MCF 10A (cell line): ENCODE data around the gene TASL. TPM values are rescaled to one million over a fixed set of nuclear protein-coding genes. Genes with fewer than 3 reads are reported as not detected.

Source experiments
- BruUV-seq: library from RNA; stranded (reverse); fragments of 400-500 nt; replicated peaks from 2 replicates; lab custom pipeline; 2021; lab: Mats Ljungman, UMichigan
- CTCF ChIA-PET: fragments of 300-600 bp; sonication (Branson Sonifier 250); formaldehyde crosslinking; extraction: SDS; loops from one replicate; lab custom pipeline; 2021; ENCODE audit warnings: antibody characterized with exemption, inconsistent platforms; lab: Yijun Ruan, JAX
- POLR2A ChIA-PET: fragments of 300-600, 350-650 bp; sonication (Branson Sonifier 250); formaldehyde crosslinking; extraction: SDS; loops from one replicate; lab custom pipeline; 2020; ENCODE audit warnings: antibody characterized with exemption, inconsistent platforms; lab: Yijun Ruan, JAX
- DNase-seq: peaks from one replicate; pipeline ENCODE4 v3.0.0-alpha.2; 2018; ENCODE audit not compliant: unreplicated experiment
- H3K27ac Mint-ChIP-seq: one replicate; pipeline ENCODE4 v1.8.0; 2022; ENCODE audit warnings: mild to moderate bottlenecking, low read depth, mixed read lengths; ENCODE audit not compliant: unreplicated experiment
- H3K27me3 Mint-ChIP-seq: one replicate; pipeline ENCODE4 v1.8.0; 2022; ENCODE audit warnings: mixed read lengths; ENCODE audit not compliant: insufficient read depth, unreplicated experiment
- H3K36me3 Mint-ChIP-seq: one replicate; pipeline ENCODE4 v1.8.0; 2022; ENCODE audit warnings: mild to moderate bottlenecking, moderate library complexity, mixed read lengths; ENCODE audit not compliant: insufficient read depth, unreplicated experiment
- H3K4me1 Mint-ChIP-seq: one replicate; pipeline ENCODE4 v1.8.0; 2022; ENCODE audit warnings: mixed read lengths; ENCODE audit not compliant: insufficient read depth, unreplicated experiment
- H3K4me3 Mint-ChIP-seq: one replicate; pipeline ENCODE4 v1.8.0; 2022; ENCODE audit warnings: mild to moderate bottlenecking, moderate library complexity, mixed read lengths; ENCODE audit not compliant: unreplicated experiment
- H3K9me3 Mint-ChIP-seq: one replicate; pipeline ENCODE4 v1.8.0; 2022; ENCODE audit warnings: mixed read lengths; ENCODE audit not compliant: unreplicated experiment
- CTCF ChIP-seq: fragments of 200-600 bp; IDR thresholded peaks from one replicate; pipeline ENCODE4 v1.8.0; 2022; ENCODE audit warnings: antibody characterized with exemption, mild to moderate bottlenecking; ENCODE audit not compliant: unreplicated experiment
- intact Hi-C: fragments of 100-400 bp; cut with micrococcal nuclease; formaldehyde crosslinking; loops from 2 replicates; pipeline ENCODE4 v1.14.1; 2022
- total RNA-seq: library from RNA; stranded (reverse); gene quantifications from 2 replicates; pipeline ENCODE4 v1.2.3, GENCODE V29; 2022

Gene TASL
- total RNA-seq, 1 experiment from 2014 or later, result not detected

GRCh38 chrX:30589146-30589888 lies 11.8 kb upstream of the TASL start:
- peaks cover 34% of the 10 kb centered on the region for H3K27me3 Mint-ChIP-seq
- no peak for DNase-seq
- ChIA-PET CTCF (interaction anchor here (0.6 to 1.1 kb wide), 2 partner anchors 19 to 78 kb away, joined by 3 to 12 read pairs; no protein-coding TSS in a partner anchor), POLR2A (no interaction called here)
- no peaks in the 10 kb centered on the region for H3K4me1 Mint-ChIP-seq
- intact Hi-C loops, result no loop called here
- H3K36me3 Mint-ChIP-seq, result no peaks in the 10 kb centered on the region
- no peak overlapping the region for H3K27ac Mint-ChIP-seq
- no TSS peak for BruUV-seq
- H3K4me3 Mint-ChIP-seq, result no peak overlapping the region
- H3K9me3 Mint-ChIP-seq, result no peaks in the 10 kb centered on the region
- no peak for TF ChIP-seq CTCF

- no peaks in the 10 kb centered on the region for H3K4me1 Mint-ChIP-seq
- intact Hi-C loops, result no loop called here
- H3K9me3 Mint-ChIP-seq, result no peaks in the 10 kb centered on the region
- no peak for DNase-seq
- no peaks in the 10 kb centered on the region for H3K36me3 Mint-ChIP-seq
- no peak overlapping the region for H3K27ac Mint-ChIP-seq
- BruUV-seq, result no TSS peak
- TF ChIP-seq CTCF, result no peak
- no peak overlapping the region for H3K4me3 Mint-ChIP-seq
- ChIA-PET CTCF (interaction anchor here (1.7 kb wide), 1 partner anchor 15 kb away, joined by 7 read pairs; no protein-coding TSS in a partner anchor), POLR2A (no interaction called here)
- peaks cover 34% of the 10 kb centered on the region for H3K27me3 Mint-ChIP-seq
These were observed 8.9 kb upstream of the TASL start for GRCh38 chrX:30586516-30586915.

- BruUV-seq, result no TSS peak
- Mint-ChIP-seq H3K27ac (no peak overlapping the region), H3K4me1 (no peaks in the 10 kb centered on the region), H3K9me3 (no peaks in the 10 kb centered on the region), H3K36me3 (no peaks in the 10 kb centered on the region), H3K27me3 (peaks cover 10% of the 10 kb centered on the region), H3K4me3 (no peak overlapping the region)
- ChIA-PET CTCF (interaction anchor here (0.6 kb wide), 1 partner anchor 133 kb away, joined by 3 read pairs; no protein-coding TSS in a partner anchor), POLR2A (no interaction called here)
- TF ChIP-seq CTCF, result no peak
- intact Hi-C loops, result no loop called here
- no peak for DNase-seq
These were observed 5.1 kb upstream of the TASL start for GRCh38 chrX:30582664-30583063.

GRCh38 chrX:30580641-30581040 lies 3.1 kb upstream of the TASL start:
- Mint-ChIP-seq H3K4me3 (no peak overlapping the region), H3K4me1 (no peaks in the 10 kb centered on the region), H3K9me3 (no peaks in the 10 kb centered on the region), H3K36me3 (no peaks in the 10 kb centered on the region), H3K27me3 (peaks cover under 1% of the 10 kb centered on the region), H3K27ac (no peak overlapping the region)
- DNase-seq, result peak; percentile 18
- intact Hi-C loops, result no loop called here
- no peak for TF ChIP-seq CTCF
- ChIA-PET POLR2A (no interaction called here), CTCF (interaction anchor here (0.6 to 2.1 kb wide), 2 partner anchors 11 to 1090 kb away, joined by 3 to 11 read pairs; no protein-coding TSS in a partner anchor)
- no TSS peak for BruUV-seq
